SH-SY5Y (cell line): ENCODE measurements around the gene ACTN4.

ENCODE experiments used
- GATA2 ChIP-seq: IDR thresholded peaks from 2 replicates; pipeline ENCODE4 v1.6.1; 2011; ENCODE audit warnings: mild to moderate bottlenecking, low read depth, low read length
- GATA3 ChIP-seq: IDR thresholded peaks from 2 replicates; pipeline ENCODE4 v1.6.1; 2011; ENCODE audit warnings: low read depth, mild to moderate bottlenecking, low read length, moderate library complexity

DNA sequence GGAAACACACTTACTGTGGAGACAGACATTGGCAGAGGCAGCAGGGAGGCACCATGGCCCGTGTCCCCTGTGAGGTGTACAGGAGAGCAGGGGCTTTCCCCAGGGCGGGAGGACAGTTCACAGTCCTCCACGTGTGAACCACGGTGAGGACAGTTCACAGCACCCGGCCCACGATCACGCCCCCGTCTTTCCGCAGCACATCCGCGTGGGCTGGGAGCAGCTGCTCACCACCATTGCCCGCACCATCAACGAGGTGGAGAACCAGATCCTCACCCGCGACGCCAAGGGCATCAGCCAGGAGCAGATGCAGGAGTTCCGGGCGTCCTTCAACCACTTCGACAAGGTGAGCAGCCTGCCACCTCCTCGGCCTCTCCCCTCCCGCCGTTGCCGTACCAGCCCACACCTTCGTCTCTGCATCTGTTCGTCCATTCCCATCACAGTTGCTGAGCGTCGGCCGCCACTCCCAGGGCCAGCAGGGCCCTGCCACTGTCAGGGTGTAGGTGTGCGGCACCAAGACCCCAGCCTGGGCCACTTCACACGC is 79.4 kb downstream of the ACTN4 start:
- TF ChIP-seq GATA3 (no peak), GATA2 (no peak)
